Body of pancreas (tissue), 4 donors: Measurements from ENCODE around the gene TRPM5.

Experiments
- POLR2A ChIP-seq, 3 donors: fragments of 450-650 bp; IDR thresholded peaks; one replicate each; pipeline ENCODE4 v1.6.1; 2016; ENCODE audit warnings: antibody characterized with exemption in 3 of 3, mild to moderate bottlenecking in 2 of 3
- TF ChIP-seq, protein P1 (sequence below), 7 experiments: fragments of 450-650 bp in 4 of 7; fragments of 200-600 bp in 3 of 7; sonication (generic) in 3 of 7; IDR thresholded peaks; one replicate each; pipeline ENCODE4 v1.5.1; 2016 to 2019; ENCODE audit warnings: antibody characterized with exemption in 7 of 7

GRCh38 chr11:2471048-2471803 lies 26.9 kb upstream of the TRPM5 start:
- TF ChIP-seq, protein P1, sequence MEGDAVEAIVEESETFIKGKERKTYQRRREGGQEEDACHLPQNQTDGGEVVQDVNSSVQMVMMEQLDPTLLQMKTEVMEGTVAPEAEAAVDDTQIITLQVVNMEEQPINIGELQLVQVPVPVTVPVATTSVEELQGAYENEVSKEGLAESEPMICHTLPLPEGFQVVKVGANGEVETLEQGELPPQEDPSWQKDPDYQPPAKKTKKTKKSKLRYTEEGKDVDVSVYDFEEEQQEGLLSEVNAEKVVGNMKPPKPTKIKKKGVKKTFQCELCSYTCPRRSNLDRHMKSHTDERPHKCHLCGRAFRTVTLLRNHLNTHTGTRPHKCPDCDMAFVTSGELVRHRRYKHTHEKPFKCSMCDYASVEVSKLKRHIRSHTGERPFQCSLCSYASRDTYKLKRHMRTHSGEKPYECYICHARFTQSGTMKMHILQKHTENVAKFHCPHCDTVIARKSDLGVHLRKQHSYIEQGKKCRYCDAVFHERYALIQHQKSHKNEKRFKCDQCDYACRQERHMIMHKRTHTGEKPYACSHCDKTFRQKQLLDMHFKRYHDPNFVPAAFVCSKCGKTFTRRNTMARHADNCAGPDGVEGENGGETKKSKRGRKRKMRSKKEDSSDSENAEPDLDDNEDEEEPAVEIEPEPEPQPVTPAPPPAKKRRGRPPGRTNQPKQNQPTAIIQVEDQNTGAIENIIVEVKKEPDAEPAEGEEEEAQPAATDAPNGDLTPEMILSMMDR (IDR thresholded peaks at IDR 0.05) = no peak
- no peak for TF ChIP-seq POLR2A (IDR thresholded peaks at IDR 0.05)
